Liver (tissue), 9 donors: ENCODE results near the gene KCNIP4. TPM values are rescaled to one million over a fixed set of nuclear protein-coding genes. Genes with fewer than 3 reads are reported as not detected.

Source experiments
- DNase-seq: peaks from one replicate; pipeline ENCODE4 v3.0.0-alpha.2; 2017; ENCODE audit warnings: low spot score
- H3K27ac ChIP-seq, 2 donors: one replicate each; pipeline ENCODE4 v1.7.0; 2013; ENCODE audit warnings: inconsistent platforms in 2 of 2, low read length in 2 of 2, control low read depth in 1 of 2, low read depth in 1 of 2, mild to moderate bottlenecking in 1 of 2
- H3K27me3 ChIP-seq, 4 donors: one replicate each; pipeline versions ENCODE4 v1.6.1 to v1.7.0; 2013; ENCODE audit warnings: low read length in 3 of 4, inconsistent platforms in 1 of 4, mild to moderate bottlenecking in 1 of 4, moderate library complexity in 1 of 4; ENCODE audit not compliant: control insufficient read depth in 4 of 4, insufficient read depth in 4 of 4
- H3K36me3 ChIP-seq, 4 donors: one replicate each; pipeline versions ENCODE4 v1.6.1 to v1.7.0; 2013; ENCODE audit warnings: low read length in 3 of 4, mild to moderate bottlenecking in 3 of 4, low read depth in 1 of 4, moderate library complexity in 1 of 4; ENCODE audit not compliant: control insufficient read depth in 4 of 4, insufficient read depth in 3 of 4
- H3K4me1 ChIP-seq, 4 donors: one replicate each; pipeline versions ENCODE4 v1.6.1 to v1.7.0; 2013; ENCODE audit warnings: low read length in 3 of 4, mild to moderate bottlenecking in 3 of 4, moderate library complexity in 1 of 4; ENCODE audit not compliant: control insufficient read depth in 4 of 4, insufficient read depth in 4 of 4
- H3K4me3 ChIP-seq, 3 donors: one replicate each; pipeline versions ENCODE4 v1.6.1 to v1.7.0; 2013; ENCODE audit warnings: low read length in 3 of 3, control low read depth in 1 of 3, low read depth in 1 of 3, mild to moderate bottlenecking in 1 of 3
- H3K9ac ChIP-seq, 2 donors: one replicate each; pipeline ENCODE4 v1.7.0; 2013; ENCODE audit warnings: low read length in 2 of 2, mild to moderate bottlenecking in 2 of 2, moderate library complexity in 2 of 2, control low read depth in 1 of 2, low read depth in 1 of 2
- H3K9me3 ChIP-seq, 4 donors: one replicate each; pipeline versions ENCODE4 v1.6.1 to v1.7.0; 2013; ENCODE audit warnings: low read length in 3 of 4; ENCODE audit not compliant: control insufficient read depth in 4 of 4
- ATF3 ChIP-seq: IDR thresholded peaks from 2 replicates; pipeline ENCODE4 v1.6.1; 2016; ENCODE audit warnings: antibody characterized with exemption
- EGR1 ChIP-seq, 2 donors: IDR thresholded peaks; 2 replicates each; pipeline ENCODE4 v1.6.1; 2016 to 2018; ENCODE audit warnings: antibody characterized with exemption in 2 of 2, low read depth in 2 of 2
- FOXA1 ChIP-seq: IDR thresholded peaks from 2 replicates; pipeline ENCODE4 v1.6.1; 2016; ENCODE audit warnings: antibody characterized with exemption
- FOXA2 ChIP-seq: IDR thresholded peaks from 2 replicates; pipeline ENCODE4 v1.6.1; 2016; ENCODE audit warnings: antibody characterized with exemption
- GABPA ChIP-seq, 2 donors: IDR thresholded peaks in 1 of 2; conservative IDR thresholded peaks in 1 of 2; 2 replicates each; pipeline ENCODE4 v1.6.1; 2016; ENCODE audit warnings: antibody characterized with exemption in 2 of 2, mild to moderate bottlenecking in 1 of 2, moderate library complexity in 1 of 2
- HNF4A ChIP-seq, 2 donors: conservative IDR thresholded peaks; 2 replicates each; pipeline ENCODE4 v1.6.1; 2016; ENCODE audit warnings: antibody characterized with exemption in 2 of 2, mild to moderate bottlenecking in 2 of 2
- HNF4G ChIP-seq: IDR thresholded peaks from 2 replicates; pipeline ENCODE4 v1.6.1; 2016; ENCODE audit warnings: antibody characterized with exemption
- JUND ChIP-seq, 2 donors: IDR thresholded peaks; 2 replicates each; pipeline ENCODE4 v1.6.1; 2016; ENCODE audit warnings: antibody characterized with exemption in 2 of 2
- MAX ChIP-seq: IDR thresholded peaks from 2 replicates; pipeline ENCODE4 v1.6.1; 2016; ENCODE audit warnings: antibody characterized with exemption
- NR2F2 ChIP-seq: IDR thresholded peaks from 2 replicates; pipeline ENCODE4 v1.6.1; 2016; ENCODE audit warnings: antibody characterized with exemption
- RAD21 ChIP-seq, 2 donors: IDR thresholded peaks; 2 replicates each; pipeline ENCODE4 v1.6.1; 2016; ENCODE audit warnings: antibody characterized with exemption in 2 of 2, mild to moderate bottlenecking in 2 of 2
- REST ChIP-seq: IDR thresholded peaks from 2 replicates; pipeline ENCODE4 v1.6.1; 2016; ENCODE audit warnings: antibody characterized with exemption, mild to moderate bottlenecking
- RXRA ChIP-seq, 2 donors: IDR thresholded peaks; 2 replicates each; pipeline ENCODE4 v1.6.1; 2017 to 2018; ENCODE audit warnings: antibody characterized with exemption in 2 of 2, mild to moderate bottlenecking in 1 of 2
- SP1 ChIP-seq: IDR thresholded peaks from 2 replicates; pipeline ENCODE4 v1.6.1; 2018; ENCODE audit warnings: antibody characterized with exemption, mild to moderate bottlenecking
- TAF1 ChIP-seq: conservative IDR thresholded peaks from 2 replicates; pipeline ENCODE4 v1.6.1; 2016; ENCODE audit warnings: antibody characterized with exemption, mild to moderate bottlenecking
- YY1 ChIP-seq: IDR thresholded peaks from 2 replicates; pipeline ENCODE4 v1.6.1; 2016; ENCODE audit warnings: antibody characterized with exemption, mild to moderate bottlenecking
- ZBTB33 ChIP-seq: IDR thresholded peaks from 2 replicates; pipeline ENCODE4 v1.6.1; 2016; ENCODE audit warnings: antibody characterized with exemption
- WGBS: extraction: QIAGEN DNeasy Blood & Tissue Kit; methylation state at CpG from one replicate; pipeline ENCODE4 v1.1.7; 2013; 5-methylcytosine and 5-hydroxymethylcytosine counted together
- polyA plus RNA-seq, 2 donors: library from polyadenylated mRNA; stranded (reverse) in 1 of 2; unstranded in 1 of 2; fragments of 200-250 nt in 1 of 2; fragments of >200 nt in 1 of 2; fragmentation: Nextera tagmentation in 1 of 2; extraction: Ambion mirVana in 1 of 2; gene quantifications; one replicate each; pipeline versions ENCODE4 v1.2.1 to v1.2.3, GENCODE V29; 2013 to 2015
- total RNA-seq, 2 donors: library from RNA; depleted of rRNA; stranded (reverse); fragments of >200 nt; gene quantifications; one replicate each; pipeline ENCODE4 v1.2.3, GENCODE V29; 2014
- donor health status: healthy.
- donor health status: healthy.
- donor health status: healthy.
- donor health status: healthy.
- donor health status: healthy.

The KCNIP4 gene
- total and polyA plus RNA-seq, 4 donors, result 0.08 to 0.14 TPM; not detected in 2

- no peak for TF ChIP-seq REST
- no peak for TF ChIP-seq RXRA (IDR thresholded peaks at IDR 0.05)
- TF ChIP-seq HNF4G, result no peak
Observed at GRCh38 chr4:21552455-21552854, 396.1 kb downstream of the KCNIP4 start (continued).

- Histone ChIP-seq H3K9me3 (peaks cover 0 to 9% (median 0%) of the 10 kb centered on the region in 4 donors), H3K9ac (no peak overlapping the region), H3K4me1 (no peaks in the 10 kb centered on the region), H3K27ac (no peak overlapping the region), H3K4me3 (no peak overlapping the region), H3K36me3 (no peaks in the 10 kb centered on the region), H3K27me3 (no peaks in the 10 kb centered on the region)
- WGBS, result 55% methylated on average over 3 of the region's 3 CpGs
- TF ChIP-seq EGR1 (IDR thresholded peaks at IDR 0.05; ENCODE audit: low read depth in 2 of 2) (no peak), REST (no peak), FOXA2 (no peak), GABPA (IDR thresholded peaks at IDR 0.05 in 1 of 2, conservative IDR thresholded peaks at IDR 0.05 in 1 of 2) (no peak), JUND (IDR thresholded peaks at IDR 0.05) (no peak), SP1 (no peak), MAX (no peak)
- no peak for DNase-seq
Observed at GRCh38 chr4:21544955-21545354, 403.6 kb downstream of the KCNIP4 start.

- WGBS, result 16% methylated on average over 1 of the region's 1 CpG
- Histone ChIP-seq H3K27ac (no peak overlapping the region), H3K9me3 (peaks cover 0 to 9% (median 0%) of the 10 kb centered on the region in 4 donors), H3K27me3 (no peaks in the 10 kb centered on the region), H3K36me3 (no peaks in the 10 kb centered on the region), H3K4me1 (no peaks in the 10 kb centered on the region), H3K4me3 (no peak overlapping the region), H3K9ac (no peak overlapping the region)
- no peak for DNase-seq
- TF ChIP-seq NR2F2, result no peak
- no peak for TF ChIP-seq HNF4G
- TF ChIP-seq SP1, result no peak
- no peak for TF ChIP-seq RXRA (IDR thresholded peaks at IDR 0.05)
- no peak for TF ChIP-seq FOXA2
- no peak for TF ChIP-seq RAD21 (IDR thresholded peaks at IDR 0.05)
- no peak for TF ChIP-seq TAF1
- no peak for TF ChIP-seq ZBTB33
- no peak for TF ChIP-seq YY1
- no peak for TF ChIP-seq JUND (IDR thresholded peaks at IDR 0.05)
- no peak for TF ChIP-seq ATF3
- TF ChIP-seq EGR1 (IDR thresholded peaks at IDR 0.05; ENCODE audit: low read depth in 2 of 2), result no peak
- TF ChIP-seq MAX, result no peak
- no peak for TF ChIP-seq HNF4A (conservative IDR thresholded peaks at IDR 0.05)
- no peak for TF ChIP-seq FOXA1
- TF ChIP-seq REST, result no peak
- TF ChIP-seq GABPA (IDR thresholded peaks at IDR 0.05 in 1 of 2, conservative IDR thresholded peaks at IDR 0.05 in 1 of 2), result no peak
Observed at GRCh38 chr4:21544415-21544814, 404.2 kb downstream of the KCNIP4 start.
